Stomach (tissue), 4 donors: ENCODE results near the gene CELF2.

Experiments used
- EP300 ChIP-seq: sonication (generic); formaldehyde crosslinking; IDR thresholded peaks from one replicate; pipeline ENCODE4 v1.6.1; 2017; ENCODE audit warnings: antibody characterized with exemption
- POLR2A ChIP-seq, 4 donors: fragments of 450-650 bp; IDR thresholded peaks; one replicate each; pipeline ENCODE4 v1.6.1; 2016; ENCODE audit warnings: antibody characterized with exemption in 4 of 4, control low read depth in 2 of 4, mild to moderate bottlenecking in 1 of 4, moderate library complexity in 1 of 4
- POLR2AphosphoS5 ChIP-seq, 3 donors: sonication (generic); formaldehyde crosslinking; IDR thresholded peaks; one replicate each; pipeline ENCODE4 v1.6.1; 2016; ENCODE audit warnings: antibody characterized with exemption in 3 of 3
- TF ChIP-seq, protein P1 (sequence below), 7 experiments: fragments of 450-650 bp in 4 of 7; fragments of 200-600 bp in 3 of 7; sonication (generic) in 3 of 7; IDR thresholded peaks; one replicate each; pipeline ENCODE4 v1.5.1; 2016 to 2019; ENCODE audit warnings: antibody characterized with exemption in 7 of 7, control low read depth in 2 of 7, mild to moderate bottlenecking in 1 of 7

DNA sequence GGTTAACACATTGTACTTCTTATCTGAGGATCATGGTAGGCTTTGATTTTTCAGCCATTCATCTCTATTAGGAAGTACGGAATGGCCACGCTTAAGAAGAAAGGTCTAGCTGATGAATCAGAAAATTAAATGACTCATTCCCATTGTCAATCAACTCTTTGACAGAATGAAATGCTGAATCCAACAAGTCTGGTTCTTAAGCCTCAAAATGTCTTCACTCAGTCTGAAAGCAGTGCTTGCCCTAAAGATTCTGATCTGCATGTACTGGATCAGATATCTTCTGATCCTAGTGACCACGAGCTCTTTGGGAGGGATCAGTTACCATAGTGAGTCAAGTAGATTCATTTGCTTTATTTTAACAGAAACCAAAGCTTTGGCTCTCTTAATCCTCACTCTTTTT, 5.7 kb upstream of the CELF2 start:
- TF ChIP-seq, protein P1, sequence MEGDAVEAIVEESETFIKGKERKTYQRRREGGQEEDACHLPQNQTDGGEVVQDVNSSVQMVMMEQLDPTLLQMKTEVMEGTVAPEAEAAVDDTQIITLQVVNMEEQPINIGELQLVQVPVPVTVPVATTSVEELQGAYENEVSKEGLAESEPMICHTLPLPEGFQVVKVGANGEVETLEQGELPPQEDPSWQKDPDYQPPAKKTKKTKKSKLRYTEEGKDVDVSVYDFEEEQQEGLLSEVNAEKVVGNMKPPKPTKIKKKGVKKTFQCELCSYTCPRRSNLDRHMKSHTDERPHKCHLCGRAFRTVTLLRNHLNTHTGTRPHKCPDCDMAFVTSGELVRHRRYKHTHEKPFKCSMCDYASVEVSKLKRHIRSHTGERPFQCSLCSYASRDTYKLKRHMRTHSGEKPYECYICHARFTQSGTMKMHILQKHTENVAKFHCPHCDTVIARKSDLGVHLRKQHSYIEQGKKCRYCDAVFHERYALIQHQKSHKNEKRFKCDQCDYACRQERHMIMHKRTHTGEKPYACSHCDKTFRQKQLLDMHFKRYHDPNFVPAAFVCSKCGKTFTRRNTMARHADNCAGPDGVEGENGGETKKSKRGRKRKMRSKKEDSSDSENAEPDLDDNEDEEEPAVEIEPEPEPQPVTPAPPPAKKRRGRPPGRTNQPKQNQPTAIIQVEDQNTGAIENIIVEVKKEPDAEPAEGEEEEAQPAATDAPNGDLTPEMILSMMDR (IDR thresholded peaks at IDR 0.05), result no peak
- TF ChIP-seq POLR2A (IDR thresholded peaks at IDR 0.05) (no peak), POLR2AphosphoS5 (IDR thresholded peaks at IDR 0.05) (no peak), EP300 (no peak)
